Measurements from ENCODE around the gene ANKRD39.
A peak's percentile ranks its signal among the peaks of the same experiment; 100 is the strongest.

Gene ANKRD39

DNA sequence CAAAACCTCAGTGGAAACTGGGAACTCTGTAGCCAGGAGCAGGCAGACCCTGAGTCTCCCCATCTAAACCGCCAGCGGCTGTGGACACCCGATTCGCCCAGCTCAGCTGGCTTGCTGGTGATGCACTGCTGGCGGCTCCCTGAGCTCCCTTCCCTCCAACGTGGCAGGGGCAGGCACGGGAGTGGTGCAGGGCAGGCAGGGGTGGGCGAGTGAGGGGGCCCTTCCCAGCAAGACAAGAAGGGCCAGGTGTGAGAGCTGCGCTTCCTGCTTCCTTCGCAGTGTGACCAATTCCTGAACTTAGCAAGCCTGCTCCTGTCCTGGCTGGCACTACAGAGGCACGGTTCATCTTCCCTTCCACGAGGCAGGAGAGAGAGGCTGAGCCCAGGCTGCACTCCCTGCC, 24.4 kb upstream of the ANKRD39 start:
- Histone ChIP-seq H2AFZ (ENCODE audit: low read depth, low read length) (no peak overlapping the region), H3K14ac (ENCODE audit: low read length in 2 of 2) (no peak overlapping the region), H3K4me1 (ENCODE audit: control insufficient read depth, insufficient read depth, low read depth, low read length) (no peaks in the 10 kb centered on the region), H3K27me3 (ENCODE audit: control insufficient read depth in 1 of 2, insufficient read depth in 1 of 2, low read length in 2 of 2) (peaks cover 24 to 29% of the 10 kb centered on the region in 2 experiments), H2BK15ac (ENCODE audit: low read depth, poor library complexity, severe bottlenecking) (no peak overlapping the region), H3K23ac (ENCODE audit: low read length in 2 of 2) (no peak overlapping the region), H2BK120ac (ENCODE audit: low read depth, low read length) (no peak overlapping the region), H2BK12ac (ENCODE audit: low read length in 2 of 2) (peak overlapping the region in 1 of 2 experiments; percentile 1), H3K9ac (ENCODE audit: low read length) (no peak overlapping the region), H3K79me1 (replicated peaks; ENCODE audit: low read length, poor library complexity, severe bottlenecking) (no peaks in the 10 kb centered on the region), H3K18ac (ENCODE audit: low read depth in 1 of 2, low read length in 2 of 2) (peak overlapping the region in 1 of 2 experiments; percentile 67), H3K4me3 (ENCODE audit: insufficient read depth in 1 of 2, low read depth in 1 of 2, low read length in 2 of 2) (no peak overlapping the region), H3K4ac (ENCODE audit: low read depth in 1 of 2, low read length in 2 of 2) (no peak overlapping the region), H4K91ac (ENCODE audit: low read length) (no peak overlapping the region), H3K27ac (ENCODE audit: low read length, poor library complexity, severe bottlenecking) (no peak overlapping the region), H3K4me2 (ENCODE audit: low read length, poor library complexity, severe bottlenecking) (no peak overlapping the region), H4K8ac (ENCODE audit: low read length) (no peak overlapping the region), H3K36me3 (ENCODE audit: control insufficient read depth in 1 of 2, insufficient read depth in 2 of 2, low read depth in 1 of 2, low read length in 2 of 2) (no peaks in the 10 kb centered on the region), H2BK5ac (ENCODE audit: low read depth, low read length, poor library complexity, severe bottlenecking) (no peak overlapping the region), H3K9me3 (ENCODE audit: control insufficient read depth, low read length) (no peaks in the 10 kb centered on the region), H2AK5ac (ENCODE audit: low read length, severe bottlenecking) (no peak overlapping the region)
- WGBS, result 50% methylated on average over 12 of the region's 12 CpGs
- DNase-seq, result no peak

DNA sequence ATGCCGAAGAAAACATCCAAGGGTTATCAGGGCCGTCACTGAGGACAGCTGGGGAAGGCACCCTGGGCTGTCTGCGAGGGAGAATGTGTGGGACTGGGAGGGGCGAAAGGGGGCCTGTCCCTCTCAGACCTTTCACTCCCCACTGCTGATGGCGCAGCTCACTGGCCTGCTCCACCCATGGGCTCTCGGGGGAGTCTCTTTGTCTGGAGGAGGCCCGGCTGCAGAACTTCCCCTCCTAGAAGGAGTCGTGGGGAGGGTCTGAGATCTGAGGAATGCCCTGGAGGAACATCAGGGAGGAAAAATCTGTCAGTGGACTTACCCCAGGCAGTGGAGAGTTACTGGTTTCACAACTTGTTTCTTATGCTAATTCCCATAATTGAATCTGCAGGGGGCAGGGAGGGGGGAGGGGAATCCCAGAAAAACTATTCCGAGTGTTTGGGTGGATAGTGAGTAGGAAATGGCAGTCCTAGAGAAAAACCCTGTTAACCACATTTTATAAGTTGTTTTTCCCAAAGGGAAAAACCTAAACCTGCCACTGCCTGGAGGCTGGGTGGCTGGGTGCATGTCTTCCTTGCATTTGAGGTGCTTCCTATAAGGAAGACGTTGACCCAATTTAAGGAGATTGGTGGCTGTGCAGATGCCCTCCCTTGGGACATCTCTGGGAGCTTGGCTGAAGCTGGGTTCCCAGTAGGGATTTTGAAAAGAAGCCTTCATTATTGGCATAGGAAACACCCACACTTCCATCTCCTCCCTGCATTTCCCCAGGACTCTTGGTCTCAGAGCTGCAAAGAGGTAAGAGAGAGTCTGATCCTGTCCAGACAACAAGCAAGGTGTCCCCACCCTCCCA, 23.8 kb upstream of the ANKRD39 start:
- 35% methylated on average over 8 of the region's 10 CpGs for WGBS
- Histone ChIP-seq H2AFZ (ENCODE audit: low read depth, low read length) (no peak overlapping the region), H2BK12ac (ENCODE audit: low read length in 2 of 2) (no peak overlapping the region), H3K9me3 (ENCODE audit: control insufficient read depth, low read length) (no peaks in the 10 kb centered on the region), H3K18ac (ENCODE audit: low read depth in 1 of 2, low read length in 2 of 2) (no peak overlapping the region), H2BK5ac (ENCODE audit: low read depth, low read length, poor library complexity, severe bottlenecking) (no peak overlapping the region), H2AK5ac (ENCODE audit: low read length, severe bottlenecking) (no peak overlapping the region), H4K91ac (ENCODE audit: low read length) (peak overlapping the region; percentile 58), H3K4me3 (ENCODE audit: insufficient read depth in 1 of 2, low read depth in 1 of 2, low read length in 2 of 2) (no peak overlapping the region), H4K8ac (ENCODE audit: low read length) (no peak overlapping the region), H3K27me3 (ENCODE audit: control insufficient read depth in 1 of 2, insufficient read depth in 1 of 2, low read length in 2 of 2) (peaks cover 24 to 29% of the 10 kb centered on the region in 2 experiments), H3K27ac (ENCODE audit: low read length, poor library complexity, severe bottlenecking) (no peak overlapping the region), H2BK15ac (ENCODE audit: low read depth, poor library complexity, severe bottlenecking) (no peak overlapping the region), H3K4me2 (ENCODE audit: low read length, poor library complexity, severe bottlenecking) (no peak overlapping the region), H3K23ac (ENCODE audit: low read length in 2 of 2) (no peak overlapping the region), H3K9ac (ENCODE audit: low read length) (no peak overlapping the region), H3K4me1 (ENCODE audit: control insufficient read depth, insufficient read depth, low read depth, low read length) (peaks cover 4% of the 10 kb centered on the region), H3K79me1 (replicated peaks; ENCODE audit: low read length, poor library complexity, severe bottlenecking) (no peaks in the 10 kb centered on the region), H2BK120ac (ENCODE audit: low read depth, low read length) (no peak overlapping the region), H3K4ac (ENCODE audit: low read depth in 1 of 2, low read length in 2 of 2) (no peak overlapping the region), H3K14ac (ENCODE audit: low read length in 2 of 2) (no peak overlapping the region), H3K36me3 (ENCODE audit: control insufficient read depth in 1 of 2, insufficient read depth in 2 of 2, low read depth in 1 of 2, low read length in 2 of 2) (no peaks in the 10 kb centered on the region)
- DNase-seq, result no peak

DNA sequence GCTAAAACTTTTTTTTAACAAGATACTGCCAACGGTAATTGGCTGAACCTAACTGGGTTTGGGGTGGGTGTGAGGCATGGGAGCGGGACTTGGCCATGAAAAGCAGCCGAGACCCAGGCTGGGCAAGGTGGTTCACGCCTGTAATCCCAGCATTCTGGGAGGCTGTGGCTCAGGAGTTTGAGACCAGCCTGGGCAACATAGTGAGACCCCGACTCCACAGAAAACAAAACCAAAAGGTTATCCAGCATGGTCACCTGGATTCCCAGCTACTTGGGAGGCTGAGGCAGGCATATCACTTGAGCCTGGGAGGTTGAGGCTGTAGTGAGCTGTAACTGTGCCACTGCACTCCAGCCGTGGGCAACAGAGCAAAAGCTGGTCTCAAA, 23.1 kb upstream of the ANKRD39 start:
- H2BK15ac ChIP-seq (ENCODE audit: low read depth, poor library complexity, severe bottlenecking), result no peak overlapping the region

DNA sequence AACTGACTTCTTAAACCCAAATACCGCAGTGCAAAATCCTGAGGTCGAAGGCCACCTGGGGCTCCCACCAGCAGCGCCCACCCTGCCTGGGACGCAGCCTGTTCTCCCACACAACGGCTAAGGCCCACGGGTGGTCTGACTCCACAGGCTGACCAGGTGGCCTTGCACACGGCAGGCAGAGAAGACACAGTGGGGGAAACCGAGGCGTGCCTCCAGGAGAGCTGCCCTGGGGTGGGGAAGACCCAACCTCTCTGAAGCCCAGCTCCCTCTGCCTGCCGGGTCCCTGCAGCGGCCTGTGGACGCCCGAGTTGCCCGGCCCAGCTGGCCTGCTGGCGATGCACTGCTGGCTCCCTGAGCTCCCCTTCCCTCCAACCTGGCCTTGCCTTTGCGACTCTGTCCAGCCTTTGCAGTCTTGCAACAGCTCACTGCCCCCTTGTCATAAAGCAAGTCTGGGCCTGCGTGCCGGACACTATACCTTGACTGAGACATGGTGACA, 21.8 kb upstream of the ANKRD39 start:
- Histone ChIP-seq H4K91ac (ENCODE audit: low read length) (peak overlapping the region; percentile 35), H2BK15ac (ENCODE audit: low read depth, poor library complexity, severe bottlenecking) (no peak overlapping the region), H3K23ac (ENCODE audit: low read length in 2 of 2) (no peak overlapping the region), H2BK5ac (ENCODE audit: low read depth, low read length, poor library complexity, severe bottlenecking) (no peak overlapping the region), H3K79me1 (replicated peaks; ENCODE audit: low read length, poor library complexity, severe bottlenecking) (no peaks in the 10 kb centered on the region), H3K4me2 (ENCODE audit: low read length, poor library complexity, severe bottlenecking) (no peak overlapping the region), H2AFZ (ENCODE audit: low read depth, low read length) (no peak overlapping the region), H3K14ac (ENCODE audit: low read length in 2 of 2) (no peak overlapping the region), H3K9ac (ENCODE audit: low read length) (no peak overlapping the region), H3K18ac (ENCODE audit: low read depth in 1 of 2, low read length in 2 of 2) (no peak overlapping the region), H2BK12ac (ENCODE audit: low read length in 2 of 2) (peak overlapping the region in 1 of 2 experiments; percentile 21), H3K36me3 (ENCODE audit: control insufficient read depth in 1 of 2, insufficient read depth in 2 of 2, low read depth in 1 of 2, low read length in 2 of 2) (no peaks in the 10 kb centered on the region), H3K9me3 (ENCODE audit: control insufficient read depth, low read length) (no peaks in the 10 kb centered on the region), H3K27me3 (ENCODE audit: control insufficient read depth in 1 of 2, insufficient read depth in 1 of 2, low read length in 2 of 2) (peaks cover 24 to 35% of the 10 kb centered on the region in 2 experiments), H3K4me3 (ENCODE audit: insufficient read depth in 1 of 2, low read depth in 1 of 2, low read length in 2 of 2) (no peak overlapping the region), H3K4ac (ENCODE audit: low read depth in 1 of 2, low read length in 2 of 2) (no peak overlapping the region), H2AK5ac (ENCODE audit: low read length, severe bottlenecking) (no peak overlapping the region), H4K8ac (ENCODE audit: low read length) (no peak overlapping the region), H3K27ac (ENCODE audit: low read length, poor library complexity, severe bottlenecking) (no peak overlapping the region), H2BK120ac (ENCODE audit: low read depth, low read length) (no peak overlapping the region), H3K4me1 (ENCODE audit: control insufficient read depth, insufficient read depth, low read depth, low read length) (peaks cover 9% of the 10 kb centered on the region)
- no peak for DNase-seq
- 95% methylated on average over 18 of the region's 18 CpGs for WGBS

More for the DNA sequence above, 23.1 kb upstream of the ANKRD39 start:
- Histone ChIP-seq H2BK12ac (ENCODE audit: low read length in 2 of 2) (no peak overlapping the region), H4K8ac (ENCODE audit: low read length) (no peak overlapping the region), H3K4me2 (ENCODE audit: low read length, poor library complexity, severe bottlenecking) (no peak overlapping the region), H3K23ac (ENCODE audit: low read length in 2 of 2) (no peak overlapping the region), H3K4me3 (ENCODE audit: insufficient read depth in 1 of 2, low read depth in 1 of 2, low read length in 2 of 2) (no peak overlapping the region), H2BK5ac (ENCODE audit: low read depth, low read length, poor library complexity, severe bottlenecking) (no peak overlapping the region), H3K27ac (ENCODE audit: low read length, poor library complexity, severe bottlenecking) (no peak overlapping the region), H3K9ac (ENCODE audit: low read length) (no peak overlapping the region), H2AK5ac (ENCODE audit: low read length, severe bottlenecking) (no peak overlapping the region), H3K79me1 (replicated peaks; ENCODE audit: low read length, poor library complexity, severe bottlenecking) (no peaks in the 10 kb centered on the region), H3K4me1 (ENCODE audit: control insufficient read depth, insufficient read depth, low read depth, low read length) (peaks cover 9% of the 10 kb centered on the region), H3K14ac (ENCODE audit: low read length in 2 of 2) (no peak overlapping the region), H3K36me3 (ENCODE audit: control insufficient read depth in 1 of 2, insufficient read depth in 2 of 2, low read depth in 1 of 2, low read length in 2 of 2) (no peaks in the 10 kb centered on the region), H2AFZ (ENCODE audit: low read depth, low read length) (no peak overlapping the region), H4K91ac (ENCODE audit: low read length) (no peak overlapping the region), H3K9me3 (ENCODE audit: control insufficient read depth, low read length) (no peaks in the 10 kb centered on the region), H3K18ac (ENCODE audit: low read depth in 1 of 2, low read length in 2 of 2) (no peak overlapping the region), H3K27me3 (ENCODE audit: control insufficient read depth in 1 of 2, insufficient read depth in 1 of 2, low read length in 2 of 2) (peaks cover 24 to 29% of the 10 kb centered on the region in 2 experiments), H3K4ac (ENCODE audit: low read depth in 1 of 2, low read length in 2 of 2) (no peak overlapping the region), H2BK120ac (ENCODE audit: low read depth, low read length) (no peak overlapping the region)
- no peak for DNase-seq
- WGBS, result 87% methylated on average over 6 of the region's 6 CpGs
